CD4-positive, alpha-beta T cell treated with Interleukin-6 at 100 ng/mL for 8 hours (primary cell): Measurements from ENCODE around the gene ST3GAL3.

Source experiments
- DNase-seq: peaks from one replicate; pipeline ENCODE4 v3.0.0-alpha.2; 2020; ENCODE audit warnings: mixed read lengths, low spot score

ST3GAL3 gene

GRCh38 chr1:43786960-43787359, 79.6 kb downstream of the ST3GAL3 start:
- no peak for DNase-seq

- DNase-seq, result peak; percentile 39
Observed at GRCh38 chr1:43789604-43790550, 82.5 kb downstream of the ST3GAL3 start.

- no peak for DNase-seq
Observed at GRCh38 chr1:43791243-43791642, 83.9 kb downstream of the ST3GAL3 start.

- no peak for DNase-seq
Observed at GRCh38 chr1:43796111-43796581, 88.8 kb downstream of the ST3GAL3 start.

- DNase-seq, result no peak
Observed at GRCh38 chr1:43797891-43798290, 90.6 kb downstream of the ST3GAL3 start.

- no peak for DNase-seq
Observed at GRCh38 chr1:43799656-43800635, 92.6 kb downstream of the ST3GAL3 start.

GRCh38 chr1:43800771-43801170, 93.4 kb downstream of the ST3GAL3 start:
- no peak for DNase-seq

- no peak for DNase-seq
Observed at GRCh38 chr1:43801203-43801602, 93.9 kb downstream of the ST3GAL3 start.

- no peak for DNase-seq
Observed at GRCh38 chr1:43802356-43802980, 95.1 kb downstream of the ST3GAL3 start.

GRCh38 chr1:43803105-43803504, 95.8 kb downstream of the ST3GAL3 start:
- no peak for DNase-seq

GRCh38 chr1:43803646-43804045, 96.3 kb downstream of the ST3GAL3 start:
- DNase-seq, result no peak

- no peak for DNase-seq
Observed at GRCh38 chr1:43804569-43804968, 97.2 kb downstream of the ST3GAL3 start.

- DNase-seq, result no peak
Observed at GRCh38 chr1:43805340-43805739, 98.0 kb downstream of the ST3GAL3 start.

- DNase-seq, result no peak
Observed at GRCh38 chr1:43806183-43806582, 98.8 kb downstream of the ST3GAL3 start.

GRCh38 chr1:43809097-43809673, 101.8 kb downstream of the ST3GAL3 start:
- no peak for DNase-seq

GRCh38 chr1:43812579-43812978, 105.2 kb downstream of the ST3GAL3 start:
- no peak for DNase-seq

- DNase-seq, result no peak
Observed at GRCh38 chr1:43814401-43814800, 107.1 kb downstream of the ST3GAL3 start.

GRCh38 chr1:43817304-43817939, 110.1 kb downstream of the ST3GAL3 start:
- no peak for DNase-seq

GRCh38 chr1:43818691-43819090, 111.4 kb downstream of the ST3GAL3 start:
- DNase-seq, result no peak

GRCh38 chr1:43819357-43819756, 112.0 kb downstream of the ST3GAL3 start:
- no peak for DNase-seq

- no peak for DNase-seq
Observed at GRCh38 chr1:43821471-43821870, 114.1 kb downstream of the ST3GAL3 start.
